DMS79 (cell line): ENCODE data around the gene ATRNL1.

Source experiments
- DNase-seq: peaks from one replicate; lab custom pipeline; 2025; lab: John Stamatoyannopoulos, UW

The ATRNL1 gene

GRCh38 chr10:115953281-115953680 lies 860.1 kb downstream of the ATRNL1 start:
- DNase-seq = no peak

- DNase-seq = no peak
Measured at GRCh38 chr10:115953968-115954367, 860.8 kb downstream of the ATRNL1 start.

GRCh38 chr10:115956225-115957011 lies 863.3 kb downstream of the ATRNL1 start:
- no peak for DNase-seq

- DNase-seq = no peak
Measured at GRCh38 chr10:115957012-115957399, 863.8 kb downstream of the ATRNL1 start.

- DNase-seq = no peak
Measured at GRCh38 chr10:115957786-115958442, 864.7 kb downstream of the ATRNL1 start.

GRCh38 chr10:115963848-115964247 lies 870.7 kb downstream of the ATRNL1 start:
- DNase-seq = no peak

GRCh38 chr10:115964827-115965226 lies 871.7 kb downstream of the ATRNL1 start:
- no peak for DNase-seq

- DNase-seq = no peak
Measured at GRCh38 chr10:115965376-115965775, 872.2 kb downstream of the ATRNL1 start.

GRCh38 chr10:115968236-115968635 lies 875.1 kb downstream of the ATRNL1 start:
- DNase-seq = no peak

GRCh38 chr10:115969591-115969990 lies 876.4 kb downstream of the ATRNL1 start:
- no peak for DNase-seq

GRCh38 chr10:115971921-115972320 lies 878.8 kb downstream of the ATRNL1 start:
- DNase-seq = no peak

- no peak for DNase-seq
Measured at GRCh38 chr10:115972426-115972825, 879.3 kb downstream of the ATRNL1 start.

- DNase-seq = no peak
Measured at GRCh38 chr10:115974351-115974750, 881.2 kb downstream of the ATRNL1 start.

- no peak for DNase-seq
Measured at GRCh38 chr10:115974816-115975430, 881.8 kb downstream of the ATRNL1 start.

- no peak for DNase-seq
Measured at GRCh38 chr10:115975506-115975905, 882.3 kb downstream of the ATRNL1 start.

GRCh38 chr10:115976342-115976741 lies 883.2 kb downstream of the ATRNL1 start:
- DNase-seq = no peak

- DNase-seq = no peak
Measured at GRCh38 chr10:115977855-115978254, 884.7 kb downstream of the ATRNL1 start.

GRCh38 chr10:115979576-115979975 lies 886.4 kb downstream of the ATRNL1 start:
- DNase-seq = no peak

- DNase-seq = no peak
Measured at GRCh38 chr10:115980470-115980869, 887.3 kb downstream of the ATRNL1 start.

GRCh38 chr10:115981081-115981480 lies 887.9 kb downstream of the ATRNL1 start:
- no peak for DNase-seq

GRCh38 chr10:115982076-115982475 lies 888.9 kb downstream of the ATRNL1 start:
- DNase-seq = no peak

GRCh38 chr10:115982526-115982925 lies 889.4 kb downstream of the ATRNL1 start:
- DNase-seq = no peak

- DNase-seq = no peak
Measured at GRCh38 chr10:115985786-115986185, 892.6 kb downstream of the ATRNL1 start.
